Endothelial cell of umbilical vein (primary cell): ENCODE data around the gene GEMIN7. TPM values are rescaled to one million over a fixed set of nuclear protein-coding genes. Genes with fewer than 3 reads are reported as not detected.

Experiments
- BruUV-seq: library from RNA; stranded (reverse); fragments of 400-500 nt; replicated peaks from 2 replicates; lab custom pipeline; 2021; lab: Mats Ljungman, UMichigan
- CTCF ChIA-PET: fragments of 300-600, 350-600 bp; sonication (Branson Sonifier 250); formaldehyde crosslinking; loops from one replicate; lab custom pipeline; 2021; ENCODE audit warnings: antibody characterized with exemption, inconsistent platforms; lab: Charles Lee
- POLR2A ChIA-PET: fragments of 300-600, 350-600 bp; sonication (Branson Sonifier 250); formaldehyde crosslinking; loops from one replicate; lab custom pipeline; 2021; ENCODE audit warnings: antibody characterized with exemption, inconsistent platforms; lab: Charles Lee
- DNase-seq: peaks from one replicate; pipeline ENCODE4 v3.0.0-alpha.2; 2011; ENCODE audit warnings: low read depth, low spot score
- FAIRE-seq: peaks from 2 replicates; lab custom pipeline; 2011; peaks lifted over from hg19 to GRCh38; lab: Jason Lieb, UNC
- H2AFZ ChIP-seq: 2 replicates; pipeline ENCODE4 v1.6.0; 2012; ENCODE audit warnings: low read depth, low read length, control low read depth, inconsistent platforms
- H3K27ac ChIP-seq: 2 replicates; pipeline ENCODE4 v1.5.1; 2011; ENCODE audit warnings: low read depth, mild to moderate bottlenecking, control low read depth, low read length, moderate library complexity; ENCODE audit not compliant: insufficient read depth
- H3K27me3 ChIP-seq, 2 experiments: 2 replicates each; pipeline versions ENCODE4 v1.6.0 to v1.6.1; 2011; ENCODE audit warnings: low read length in 2 of 2, mixed read lengths in 1 of 2; ENCODE audit not compliant: control insufficient read depth in 2 of 2, insufficient read depth in 2 of 2
- H3K36me3 ChIP-seq, 2 experiments: 2 replicates in 1 of 2; 3 replicates in 1 of 2; pipeline ENCODE4 v1.5.1; 2011; ENCODE audit warnings: low read length in 2 of 2, mild to moderate bottlenecking in 1 of 2, moderate library complexity in 1 of 2; ENCODE audit not compliant: control insufficient read depth in 2 of 2, insufficient read depth in 2 of 2; ENCODE audit errors: extremely low read depth in 1 of 2
- H3K4me1 ChIP-seq: 3 replicates; pipeline ENCODE4 v1.5.1; 2011; ENCODE audit warnings: mild to moderate bottlenecking, low read length; ENCODE audit not compliant: control insufficient read depth, insufficient read depth; ENCODE audit errors: extremely low read depth
- H3K4me2 ChIP-seq: 2 replicates; pipeline ENCODE4 v1.6.1; 2011; ENCODE audit warnings: low read length, control low read depth, mixed read lengths; ENCODE audit not compliant: insufficient read depth
- H3K4me3 ChIP-seq, 3 experiments: fragments of 200-600 bp in 1 of 3; sonication (generic), shearing (Covaris generic) in 1 of 3; replicated peaks in 1 of 3; 2 replicates each; pipeline ENCODE4 v1.5.1; 2011 to 2016; ENCODE audit warnings: control low read depth in 3 of 3, low read length in 3 of 3, mild to moderate bottlenecking in 2 of 3, inconsistent platforms in 1 of 3, low read depth in 1 of 3, moderate library complexity in 1 of 3; ENCODE audit not compliant: insufficient read depth in 1 of 3
- H3K79me2 ChIP-seq: 2 replicates; pipeline ENCODE4 v1.6.0; 2012; ENCODE audit warnings: low read length, inconsistent platforms; ENCODE audit not compliant: control insufficient read depth, insufficient read depth
- H3K9ac ChIP-seq: replicated peaks from 2 replicates; pipeline ENCODE3; 2011; ENCODE audit warnings: low read length, control low read depth; ENCODE audit not compliant: insufficient read depth; ENCODE audit errors: extremely low read depth
- H3K9me1 ChIP-seq: replicated peaks from 3 replicates; pipeline ENCODE4 v1.6.0; 2011; ENCODE audit warnings: mild to moderate bottlenecking, low read length; ENCODE audit not compliant: control insufficient read depth, insufficient read depth; ENCODE audit errors: extremely low read depth
- H3K9me3 ChIP-seq: replicated peaks from 2 replicates; pipeline ENCODE4 v1.5.1; 2012; ENCODE audit warnings: low read length, inconsistent platforms; ENCODE audit not compliant: control insufficient read depth, insufficient read depth
- H4K20me1 ChIP-seq: replicated peaks from 2 replicates; pipeline ENCODE3; 2011; ENCODE audit warnings: mild to moderate bottlenecking, low read length; ENCODE audit not compliant: control insufficient read depth, insufficient read depth; ENCODE audit errors: extremely low read depth
- CTCF ChIP-seq, 2 donors: IDR thresholded peaks; 1 replicate in 1 of 2; 2 replicates in 1 of 2; pipeline ENCODE4 v1.5.1; 2011; ENCODE audit warnings: low read length in 2 of 2, mild to moderate bottlenecking in 2 of 2, moderate library complexity in 2 of 2, control low read depth in 1 of 2, inconsistent platforms in 1 of 2, low read depth in 1 of 2; ENCODE audit not compliant: insufficient read depth in 1 of 2; ENCODE audit errors: extremely low read depth in 1 of 2
- EZH2 ChIP-seq: IDR thresholded peaks from 2 replicates; pipeline ENCODE4 v1.6.1; 2012; ENCODE audit warnings: borderline replicate concordance, low read depth, mild to moderate bottlenecking, moderate library complexity, low read length, inconsistent platforms; ENCODE audit not compliant: severe bottlenecking
- FOS ChIP-seq: IDR thresholded peaks from 2 replicates; pipeline ENCODE4 v1.6.1; 2011; ENCODE audit warnings: mild to moderate bottlenecking, low read length, moderate library complexity, borderline replicate concordance; ENCODE audit not compliant: insufficient read depth
- GATA2 ChIP-seq: IDR thresholded peaks from 2 replicates; pipeline ENCODE4 v1.7.0; 2011; ENCODE audit warnings: low read depth, mild to moderate bottlenecking, moderate library complexity, mixed read lengths, low read length; ENCODE audit not compliant: insufficient read length, insufficient read depth
- JUN ChIP-seq: IDR thresholded peaks from 2 replicates; pipeline ENCODE4 v1.6.1; 2011; ENCODE audit warnings: borderline replicate concordance, low read depth; ENCODE audit not compliant: insufficient read length, insufficient read depth
- MAX ChIP-seq: IDR thresholded peaks from 2 replicates; pipeline ENCODE4 v1.6.1; 2011; ENCODE audit not compliant: insufficient read depth, insufficient read length
- MYC ChIP-seq: IDR thresholded peaks from one replicate; pipeline ENCODE4 v1.6.1; 2011; ENCODE audit warnings: mild to moderate bottlenecking, low read depth, low read length
- POLR2A ChIP-seq: IDR thresholded peaks from 2 replicates; pipeline ENCODE4 v1.6.1; 2012; ENCODE audit warnings: low read depth, mild to moderate bottlenecking, control low read depth, low read length
- POLR2AphosphoS5 ChIP-seq: IDR thresholded peaks from 2 replicates; pipeline ENCODE4 v1.6.1; 2012; ENCODE audit warnings: low read depth, mild to moderate bottlenecking, control low read depth, low read length, moderate library complexity; ENCODE audit not compliant: insufficient read depth
- dilution Hi-C: fragments of 300-500 bp; cut with MboI; formaldehyde crosslinking; loops from one replicate; pipeline ENCODE4 v1.15.0; 2019; ENCODE audit warnings: low sequenced_read_pairs; ENCODE audit not compliant: extremely low pct_ligation_motif_present
- intact Hi-C: fragments of 100-400 bp; cut with micrococcal nuclease; formaldehyde crosslinking; loops from one replicate; pipeline ENCODE4 v1.10.0; 2022
- polyA plus RNA-seq, 4 experiments: library from polyadenylated mRNA; depleted of rRNA in 3 of 4; stranded (reverse) in 3 of 4; unstranded in 1 of 4; fragments of >200 nt; gene quantifications; 2 replicates each; pipeline versions ENCODE4 v1.2.1 to v1.2.3, GENCODE V29; 2011 to 2012; ENCODE audit warnings: missing spikeins in 1 of 4
- total RNA-seq: library from RNA; stranded (reverse); gene quantifications from 2 replicates; pipeline ENCODE4 v1.2.3, GENCODE V29; 2021

The GEMIN7 gene
- total and polyA plus RNA-seq, 2 donors (not counting 3 experiments of a cell fraction or from before 2014, with no cell fraction given) = 34.2 to 53.7 TPM

GRCh38 chr19:45117167-45117594, 38.1 kb downstream of the GEMIN7 start:
- DNase-seq = no peak
- H3K9me3 ChIP-seq = no peaks in the 10 kb centered on the region
- no peaks in the 10 kb centered on the region for H3K36me3 ChIP-seq
- no peak overlapping the region for H2AFZ ChIP-seq
- no peaks in the 10 kb centered on the region for H4K20me1 ChIP-seq
- BruUV-seq = no TSS peak
- no peak overlapping the region for H3K4me3 ChIP-seq
- H3K27me3 ChIP-seq = no peaks in the 10 kb centered on the region
- H3K9ac ChIP-seq = no peak overlapping the region
- no peaks in the 10 kb centered on the region for H3K4me1 ChIP-seq
- POLR2A ChIA-PET = no interaction called here
- TF ChIP-seq MYC (no peak), POLR2A (no peak), EZH2 (no peak), MAX (no peak), POLR2AphosphoS5 (no peak), FOS (no peak), CTCF (IDR thresholded peaks at IDR 0.05; ENCODE audit: extremely low read depth in 1 of 2, insufficient read depth in 1 of 2, low read depth in 1 of 2, low read length in 2 of 2) (no peak), GATA2 (no peak), JUN (no peak)
- dilution Hi-C loops = no loop called here
- no peaks in the 10 kb centered on the region for H3K9me1 ChIP-seq
- intact Hi-C loops = no loop called here
- CTCF ChIA-PET = no interaction called here
- peaks cover 54% of the 10 kb centered on the region for H3K79me2 ChIP-seq
- FAIRE-seq = no peak
- no peak overlapping the region for H3K4me2 ChIP-seq
- H3K27ac ChIP-seq = no peak overlapping the region
